SU-DHL-6 (cell line): Measurements from ENCODE around the gene NBEAL1.
"Not testable (repeated sequence)": the region's sequence is repeated elsewhere in the genome, so short reads cannot be mapped to it uniquely, and the experiment has no call there.

ENCODE experiments used
- H2AFZ ChIP-seq: fragments of 200-600 bp; sonication (generic); 2 replicates; pipeline ENCODE4 v1.6.1; 2014; ENCODE audit warnings: low read depth, mild to moderate bottlenecking, moderate library complexity, mixed read lengths, antibody characterized with exemption, low read length; ENCODE audit not compliant: severe bottlenecking
- H3F3A ChIP-seq: fragments of 200-600 bp; shearing (Covaris generic); 2 replicates; pipeline ENCODE4 v1.6.0; 2016; ENCODE audit warnings: antibody characterized with exemption, mild to moderate bottlenecking; ENCODE audit not compliant: insufficient read depth
- H3K27ac ChIP-seq: fragments of 200-600 bp; sonication (generic); 2 replicates; pipeline ENCODE4 v1.5.1; 2016; ENCODE audit warnings: low read depth, mild to moderate bottlenecking, low read length, moderate library complexity, mixed read lengths
- H3K27me3 ChIP-seq: fragments of 200-600 bp; sonication (generic), shearing (Covaris generic); 2 replicates; pipeline ENCODE4 v1.6.0; 2014; ENCODE audit warnings: mild to moderate bottlenecking, low read length
- H3K36me3 ChIP-seq: fragments of 200-600 bp; sonication (generic); 2 replicates; pipeline ENCODE4 v1.6.1; 2014; ENCODE audit warnings: mild to moderate bottlenecking, low read length, mixed read lengths
- H3K4me2 ChIP-seq: fragments of 300-600, 200-600 bp; shearing (Covaris generic), sonication (generic); 2 replicates; pipeline ENCODE4 v1.6.0; 2014; ENCODE audit warnings: low read length, low read depth, mild to moderate bottlenecking; ENCODE audit not compliant: poor library complexity, severe bottlenecking
- H3K4me3 ChIP-seq: fragments of 200-600 bp; sonication (generic); 2 replicates; pipeline ENCODE4 v1.5.1; 2014; ENCODE audit warnings: antibody characterized with exemption, low read length, mild to moderate bottlenecking, mixed read lengths; ENCODE audit not compliant: insufficient read depth, poor library complexity, severe bottlenecking
- H3K79me2 ChIP-seq: fragments of 200-600 bp; sonication (generic); 2 replicates; pipeline ENCODE4 v1.6.1; 2014; ENCODE audit warnings: mild to moderate bottlenecking, low read length, moderate library complexity; ENCODE audit not compliant: insufficient read depth
- H3K9ac ChIP-seq: fragments of 200-600 bp; sonication (generic); 2 replicates; pipeline ENCODE4 v1.7.0; 2014; ENCODE audit warnings: mild to moderate bottlenecking, low read length
- H3K9me2 ChIP-seq: fragments of 200-600 bp; sonication (generic); replicated peaks from 2 replicates; pipeline ENCODE4 v1.6.1; 2014; ENCODE audit warnings: low read length; ENCODE audit not compliant: insufficient read depth
- H3K9me3 ChIP-seq: fragments of 200-600 bp; sonication (generic); 2 replicates; pipeline ENCODE4 v1.6.1; 2014; ENCODE audit warnings: low read length, mixed read lengths; ENCODE audit not compliant: insufficient read depth
- H4K20me1 ChIP-seq: fragments of 200-600 bp; sonication (generic); 2 replicates; pipeline ENCODE4 v1.6.1; 2014; ENCODE audit warnings: low read depth, mild to moderate bottlenecking, antibody characterized with exemption, low read length, moderate library complexity, mixed read lengths
- CTCF ChIP-seq: fragments of 200-600 bp; sonication (generic); IDR thresholded peaks from one replicate; pipeline ENCODE4 v1.5.1; 2017; ENCODE audit warnings: antibody characterized with exemption, mild to moderate bottlenecking, low read length, moderate library complexity; ENCODE audit not compliant: insufficient read depth, poor library complexity, severe bottlenecking
- EZH2phosphoT487 ChIP-seq: fragments of 200-600 bp; sonication (generic), shearing (Covaris generic); conservative IDR thresholded peaks from 2 replicates; pipeline ENCODE4 v1.6.1; 2018; ENCODE audit warnings: mild to moderate bottlenecking, antibody characterized with exemption, low read length, moderate library complexity, mixed read lengths

Gene NBEAL1

GRCh38 chr2:203201426-203201825 lies 186.8 kb downstream of the NBEAL1 start:
- no peak overlapping the region for H3K27ac ChIP-seq
- no peak overlapping the region for H2AFZ ChIP-seq
- no peak overlapping the region for H3K4me3 ChIP-seq
- H4K20me1 ChIP-seq, result no peaks in the 10 kb centered on the region
- H3K36me3 ChIP-seq, result no peaks in the 10 kb centered on the region; the same call in 1 of the 2 replicates
- no peaks in the 10 kb centered on the region for H3K79me2 ChIP-seq
- no peaks in the 10 kb centered on the region for H3F3A ChIP-seq
- TF ChIP-seq CTCF (no peak), EZH2phosphoT487 (no peak)
- no peaks in the 10 kb centered on the region for H3K9me2 ChIP-seq
- no peak overlapping the region for H3K9ac ChIP-seq
- H3K9me3 ChIP-seq, result no peaks in the 10 kb centered on the region
- H3K4me2 ChIP-seq, result no peak overlapping the region
- no peaks in the 10 kb centered on the region for H3K27me3 ChIP-seq

GRCh38 chr2:203209538-203209937 lies 194.9 kb downstream of the NBEAL1 start:
- no peaks in the 10 kb centered on the region; the same call in 1 of the 2 replicates for H3K36me3 ChIP-seq
- H3K9me3 ChIP-seq, result no peaks in the 10 kb centered on the region
- no peaks in the 10 kb centered on the region for H4K20me1 ChIP-seq
- no peak overlapping the region for H2AFZ ChIP-seq
- H3K79me2 ChIP-seq, result no peaks in the 10 kb centered on the region
- no peaks in the 10 kb centered on the region for H3K27me3 ChIP-seq
- 0 out of 2 replicates have a peak, but pooled peaks cover 2% of the 10 kb centered on the region for H3F3A ChIP-seq
- TF ChIP-seq CTCF (no peak), EZH2phosphoT487 (no peak)
- H3K9ac ChIP-seq, result no peak overlapping the region
- no peak overlapping the region for H3K4me2 ChIP-seq
- no peak overlapping the region for H3K27ac ChIP-seq
- no peak overlapping the region for H3K4me3 ChIP-seq
- no peaks in the 10 kb centered on the region for H3K9me2 ChIP-seq

- no peaks in the 10 kb centered on the region for H4K20me1 ChIP-seq
- no peak overlapping the region for H3K27ac ChIP-seq
- no peaks in the 10 kb centered on the region for H3K9me2 ChIP-seq
- H3K4me2 ChIP-seq, result no peak overlapping the region
- H3K79me2 ChIP-seq, result no peaks in the 10 kb centered on the region
- no peaks in the 10 kb centered on the region for H3F3A ChIP-seq
- no peaks in the 10 kb centered on the region for H3K9me3 ChIP-seq
- no peak overlapping the region for H3K4me3 ChIP-seq
- TF ChIP-seq CTCF (peak; percentile 63), EZH2phosphoT487 (no peak)
- no peak overlapping the region for H3K9ac ChIP-seq
- H3K36me3 ChIP-seq, result no peaks in the 10 kb centered on the region
- no peaks in the 10 kb centered on the region for H3K27me3 ChIP-seq
- no peak overlapping the region for H2AFZ ChIP-seq
These were observed 210.9 kb downstream of the NBEAL1 start for GRCh38 chr2:203225423-203226039.

- not testable (repeated sequence) for H3K27me3 ChIP-seq, H2AFZ ChIP-seq, H3K9me2 ChIP-seq, H3K36me3 ChIP-seq, H3K9ac ChIP-seq, H3K79me2 ChIP-seq, H4K20me1 ChIP-seq, H3K27ac ChIP-seq, H3K9me3 ChIP-seq, H3K4me3 ChIP-seq, H3K4me2 ChIP-seq, H3F3A ChIP-seq
These were observed 215.0 kb downstream of the NBEAL1 start for GRCh38 chr2:203229674-203230073.
